Hepatocyte (in vitro differentiated cells): ENCODE measurements around the gene FRMPD1. TPM values are rescaled to one million over a fixed set of nuclear protein-coding genes. Genes with fewer than 3 reads are reported as not detected.

ENCODE experiments used
- DNase-seq: peaks from one replicate; pipeline ENCODE4 v3.0.0-alpha.2; 2016; ENCODE audit warnings: low spot score
- H2AFZ ChIP-seq: fragments of 200-600 bp; sonication (generic); 2 replicates; pipeline ENCODE4 v1.6.0; 2016; ENCODE audit warnings: antibody characterized with exemption, mild to moderate bottlenecking
- H3K27ac ChIP-seq: fragments of 200-600 bp; sonication (generic); 2 replicates; pipeline ENCODE4 v1.5.1; 2016; ENCODE audit warnings: mild to moderate bottlenecking
- H3K27me3 ChIP-seq: fragments of 200-600 bp; sonication (generic); 2 replicates; pipeline ENCODE4 v1.6.1; 2016
- H3K36me3 ChIP-seq: fragments of 200-600 bp; sonication (generic); replicated peaks from 2 replicates; pipeline ENCODE4 v1.5.1; 2016; ENCODE audit warnings: low read depth; ENCODE audit not compliant: insufficient read depth
- H3K4me1 ChIP-seq: fragments of 200-600 bp; sonication (generic); 2 replicates; pipeline ENCODE4 v1.5.1; 2016; ENCODE audit warnings: mild to moderate bottlenecking, moderate library complexity; ENCODE audit not compliant: insufficient read depth
- H3K4me2 ChIP-seq: fragments of 200-600 bp; sonication (generic); 2 replicates; pipeline ENCODE4 v1.6.0; 2016
- H3K4me3 ChIP-seq: fragments of 200-600 bp; sonication (generic); 2 replicates; pipeline ENCODE4 v1.5.1; 2016; ENCODE audit warnings: mild to moderate bottlenecking
- H3K79me2 ChIP-seq: fragments of 200-600 bp; sonication (generic); 2 replicates; pipeline ENCODE4 v1.6.0; 2017; ENCODE audit warnings: mild to moderate bottlenecking
- H3K9me2 ChIP-seq: fragments of 200-600 bp; sonication (generic); replicated peaks from 2 replicates; pipeline ENCODE4 v1.6.0; 2017; ENCODE audit warnings: mild to moderate bottlenecking; ENCODE audit not compliant: insufficient read depth
- H3K9me3 ChIP-seq: fragments of 200-600 bp; sonication (generic); 2 replicates; pipeline ENCODE4 v1.5.1; 2016; ENCODE audit warnings: low read depth, mild to moderate bottlenecking
- H4K20me1 ChIP-seq: fragments of 200-600 bp; sonication (generic); 2 replicates; pipeline ENCODE4 v1.6.0; 2016; ENCODE audit warnings: mild to moderate bottlenecking; ENCODE audit not compliant: insufficient read depth, poor library complexity, severe bottlenecking
- EZH2 ChIP-seq: fragments of 200-600 bp; sonication (generic); IDR thresholded peaks from 2 replicates; pipeline ENCODE4 v1.6.1; 2016; ENCODE audit warnings: antibody characterized with exemption, mild to moderate bottlenecking, borderline replicate concordance
- EZH2phosphoT487 ChIP-seq: fragments of 200-600 bp; sonication (generic); IDR thresholded peaks from one replicate; pipeline ENCODE4 v1.6.1; 2018; ENCODE audit warnings: antibody characterized with exemption, mild to moderate bottlenecking, low read depth, moderate library complexity; ENCODE audit not compliant: unreplicated experiment, severe bottlenecking
- WGBS: methylation state at CpG from one replicate; pipeline ENCODE4 v1.1.6; 2016; ENCODE audit warnings: low lambda C conversion rate; ENCODE audit errors: missing lambda C conversion rate; 5-methylcytosine and 5-hydroxymethylcytosine counted together
- polyA plus RNA-seq: library from polyadenylated mRNA; unstranded; fragments of >200 nt; fragmentation: Nextera tagmentation; extraction: Ambion mirVana; gene quantifications from 2 replicates; pipeline ENCODE4 v1.2.1, GENCODE V29; 2016
- total RNA-seq: library from RNA; depleted of rRNA; stranded (reverse); fragments of >200 nt; gene quantifications from 2 replicates; pipeline ENCODE4 v1.2.3, GENCODE V29; 2014
- TF ChIP-seq, protein P1 (sequence below): fragments of 200-600 bp; sonication (generic); IDR thresholded peaks from 2 replicates; pipeline ENCODE4 v1.5.1; 2016; ENCODE audit warnings: antibody characterized with exemption, mild to moderate bottlenecking; ENCODE audit not compliant: poor library complexity

The FRMPD1 gene
- total and polyA plus RNA-seq, 2 experiments from 2014 or later: 0.10 to 0.36 TPM

DNA sequence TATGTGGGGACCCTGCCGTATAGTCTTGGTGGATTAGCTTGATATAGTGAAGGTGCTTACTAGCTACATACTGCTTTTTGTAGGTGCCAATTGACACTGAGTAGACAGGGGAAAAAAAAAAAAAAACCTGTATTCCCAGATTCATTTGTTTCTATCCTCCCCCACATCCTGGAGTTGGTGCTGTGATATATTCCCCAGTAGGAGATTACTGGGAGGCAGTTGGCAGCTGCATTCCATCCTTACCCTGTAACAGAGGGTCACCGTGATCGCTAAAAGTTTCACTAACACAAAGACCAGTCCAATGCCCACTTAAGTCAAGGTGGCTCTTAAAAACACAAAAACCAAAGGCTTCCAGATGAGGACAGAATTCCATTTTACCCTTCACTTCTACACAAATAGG is 30.9 kb upstream of the FRMPD1 start:
- Histone ChIP-seq H4K20me1 (no peaks in the 10 kb centered on the region), H3K9me2 (no peaks in the 10 kb centered on the region), H3K27me3 (no peaks in the 10 kb centered on the region), H3K4me1 (no peaks in the 10 kb centered on the region), H3K4me2 (no peak overlapping the region), H3K27ac (no peak overlapping the region), H3K4me3 (no peak overlapping the region), H3K9me3 (no peaks in the 10 kb centered on the region), H3K79me2 (no peaks in the 10 kb centered on the region), H2AFZ (no peak overlapping the region), H3K36me3 (no peaks in the 10 kb centered on the region)
- no peak for DNase-seq
- 89% methylated on average over 3 of the region's 3 CpGs for WGBS
- TF ChIP-seq EZH2 (no peak), EZH2phosphoT487 (no peak)
- TF ChIP-seq, protein P1, sequence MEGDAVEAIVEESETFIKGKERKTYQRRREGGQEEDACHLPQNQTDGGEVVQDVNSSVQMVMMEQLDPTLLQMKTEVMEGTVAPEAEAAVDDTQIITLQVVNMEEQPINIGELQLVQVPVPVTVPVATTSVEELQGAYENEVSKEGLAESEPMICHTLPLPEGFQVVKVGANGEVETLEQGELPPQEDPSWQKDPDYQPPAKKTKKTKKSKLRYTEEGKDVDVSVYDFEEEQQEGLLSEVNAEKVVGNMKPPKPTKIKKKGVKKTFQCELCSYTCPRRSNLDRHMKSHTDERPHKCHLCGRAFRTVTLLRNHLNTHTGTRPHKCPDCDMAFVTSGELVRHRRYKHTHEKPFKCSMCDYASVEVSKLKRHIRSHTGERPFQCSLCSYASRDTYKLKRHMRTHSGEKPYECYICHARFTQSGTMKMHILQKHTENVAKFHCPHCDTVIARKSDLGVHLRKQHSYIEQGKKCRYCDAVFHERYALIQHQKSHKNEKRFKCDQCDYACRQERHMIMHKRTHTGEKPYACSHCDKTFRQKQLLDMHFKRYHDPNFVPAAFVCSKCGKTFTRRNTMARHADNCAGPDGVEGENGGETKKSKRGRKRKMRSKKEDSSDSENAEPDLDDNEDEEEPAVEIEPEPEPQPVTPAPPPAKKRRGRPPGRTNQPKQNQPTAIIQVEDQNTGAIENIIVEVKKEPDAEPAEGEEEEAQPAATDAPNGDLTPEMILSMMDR: no peak

DNA sequence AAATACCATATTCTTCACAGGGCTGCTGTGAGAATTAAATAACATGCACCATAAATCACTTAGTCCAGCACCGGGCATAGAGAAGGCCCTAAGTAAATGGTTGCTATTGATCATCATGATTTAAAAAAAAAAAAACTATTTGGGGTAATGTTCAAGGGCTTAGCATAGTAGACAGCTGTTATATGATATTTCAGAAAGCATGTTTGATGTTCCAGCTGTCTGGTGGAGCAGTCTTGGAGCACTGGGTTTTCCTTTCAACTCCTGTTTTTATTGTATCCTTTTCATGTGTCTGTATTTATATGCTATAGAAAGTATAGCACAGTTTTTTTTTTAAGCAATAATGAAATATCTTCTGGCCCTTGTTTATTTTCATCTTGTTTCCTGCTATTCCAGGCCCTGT is 30.4 kb upstream of the FRMPD1 start:
- no peaks in the 10 kb centered on the region for H3K79me2 ChIP-seq
- H3K4me2 ChIP-seq: no peak overlapping the region
- H4K20me1 ChIP-seq: no peaks in the 10 kb centered on the region
- no peaks in the 10 kb centered on the region for H3K9me3 ChIP-seq
- H3K27me3 ChIP-seq: no peaks in the 10 kb centered on the region
- H3K9me2 ChIP-seq: no peaks in the 10 kb centered on the region
- no peak for DNase-seq
- no peak overlapping the region for H3K4me3 ChIP-seq
- no peaks in the 10 kb centered on the region for H3K36me3 ChIP-seq
- 86% methylated on average over 1 of the region's 1 CpG for WGBS
- no peak overlapping the region for H3K27ac ChIP-seq
- H3K4me1 ChIP-seq: no peaks in the 10 kb centered on the region
- TF ChIP-seq, protein P1: no peak
- TF ChIP-seq EZH2: no peak
- no peak for TF ChIP-seq EZH2phosphoT487
- H2AFZ ChIP-seq: no peak overlapping the region

DNA sequence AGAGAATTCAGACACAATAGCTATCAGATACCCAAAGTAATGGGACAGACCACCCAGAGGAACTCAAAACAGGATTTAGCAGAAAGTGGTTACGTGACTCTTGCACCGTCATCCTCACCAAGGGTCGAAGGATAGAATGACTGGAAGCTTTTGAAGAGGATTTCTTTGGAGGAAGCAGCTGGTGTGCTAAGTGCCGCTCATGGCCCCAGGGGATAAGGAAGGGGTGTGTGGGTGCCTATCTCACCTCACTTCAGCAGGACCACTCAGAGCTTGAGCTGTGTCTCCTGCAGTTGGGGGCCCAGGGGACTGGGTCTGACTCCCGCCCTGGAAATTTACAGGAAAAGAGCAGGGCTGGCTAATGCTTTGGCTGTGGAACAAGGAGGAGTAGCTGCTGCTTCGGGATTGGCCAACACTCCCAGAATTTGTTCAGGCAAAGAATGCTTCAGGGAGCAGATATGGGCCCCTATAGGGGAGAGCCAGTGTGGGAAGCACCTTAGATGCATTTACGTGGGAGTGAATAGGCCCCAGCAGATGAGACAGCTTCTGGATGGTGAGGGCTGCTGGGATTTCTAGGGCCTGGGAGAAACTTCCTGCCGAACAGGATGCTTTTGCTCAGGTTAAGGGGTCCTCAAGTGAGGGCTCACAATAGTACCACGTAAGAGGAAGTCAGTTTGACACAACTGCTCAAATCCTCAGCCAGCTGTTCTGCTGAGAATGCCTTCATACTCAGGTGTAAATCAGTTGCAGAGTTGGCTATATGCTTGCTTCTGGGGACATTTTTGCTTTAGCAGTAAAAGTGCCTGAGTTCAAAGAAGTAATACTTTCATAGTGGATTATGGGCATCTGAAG is 29.3 kb upstream of the FRMPD1 start:
- no peak overlapping the region for H3K4me2 ChIP-seq
- TF ChIP-seq, protein P1: no peak
- no peak for TF ChIP-seq EZH2phosphoT487
- DNase-seq: no peak
- 66% methylated on average over 9 of the region's 9 CpGs for WGBS
- no peaks in the 10 kb centered on the region for H3K27me3 ChIP-seq
- H4K20me1 ChIP-seq: no peaks in the 10 kb centered on the region
- no peak overlapping the region for H3K27ac ChIP-seq
- no peaks in the 10 kb centered on the region for H3K36me3 ChIP-seq
- no peaks in the 10 kb centered on the region for H3K79me2 ChIP-seq
- no peak overlapping the region for H3K4me3 ChIP-seq
- H3K9me2 ChIP-seq: no peaks in the 10 kb centered on the region
- no peaks in the 10 kb centered on the region for H3K4me1 ChIP-seq
- H2AFZ ChIP-seq: no peak overlapping the region
- no peaks in the 10 kb centered on the region for H3K9me3 ChIP-seq
